ENCODE results near the gene ANKRD27.
"Not testable (repeated sequence)": the region's sequence is repeated elsewhere in the genome, so short reads cannot be mapped to it uniquely, and the experiment has no call there.

Gene ANKRD27

DNA sequence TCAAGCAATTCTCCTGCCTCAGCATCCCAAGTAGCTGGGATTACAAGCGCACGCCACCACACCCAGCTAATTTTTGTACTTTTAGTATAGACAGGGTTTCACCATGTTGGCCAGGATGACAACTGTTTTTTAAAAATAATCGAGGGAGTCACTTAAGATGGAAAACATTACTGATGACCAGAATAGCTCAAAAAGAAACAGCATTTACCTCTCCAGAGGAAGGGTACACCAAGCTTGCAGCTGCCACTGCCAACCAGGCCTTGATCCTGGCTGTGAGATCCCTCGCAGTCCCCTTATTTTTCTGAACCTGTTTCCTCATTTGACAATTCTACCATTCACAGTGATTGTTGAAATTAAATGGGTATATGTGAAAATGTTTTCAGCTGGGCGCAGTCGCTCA is 79.5 kb downstream of the ANKRD27 start:
- no peak for ATAC-seq
- TF ChIP-seq ZC3H10 (CRISPR knock-in tag; IDR thresholded peaks at IDR 0.05), result no peak
- TF ChIP-seq TCF4 (CRISPR knock-in tag; IDR thresholded peaks at IDR 0.05; ENCODE audit: borderline replicate concordance), result no peak
- TF ChIP-seq, protein P1, sequence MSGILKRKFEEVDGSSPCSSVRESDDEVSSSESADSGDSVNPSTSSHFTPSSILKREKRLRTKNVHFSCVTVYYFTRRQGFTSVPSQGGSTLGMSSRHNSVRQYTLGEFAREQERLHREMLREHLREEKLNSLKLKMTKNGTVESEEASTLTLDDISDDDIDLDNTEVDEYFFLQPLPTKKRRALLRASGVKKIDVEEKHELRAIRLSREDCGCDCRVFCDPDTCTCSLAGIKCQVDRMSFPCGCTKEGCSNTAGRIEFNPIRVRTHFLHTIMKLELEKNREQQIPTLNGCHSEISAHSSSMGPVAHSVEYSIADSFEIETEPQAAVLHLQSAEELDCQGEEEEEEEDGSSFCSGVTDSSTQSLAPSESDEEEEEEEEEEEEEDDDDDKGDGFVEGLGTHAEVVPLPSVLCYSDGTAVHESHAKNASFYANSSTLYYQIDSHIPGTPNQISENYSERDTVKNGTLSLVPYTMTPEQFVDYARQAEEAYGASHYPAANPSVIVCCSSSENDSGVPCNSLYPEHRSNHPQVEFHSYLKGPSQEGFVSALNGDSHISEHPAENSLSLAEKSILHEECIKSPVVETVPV (CRISPR knock-in tag; IDR thresholded peaks at IDR 0.05), result no peak
- TF ChIP-seq ZFP30 (CRISPR knock-in tag; IDR thresholded peaks at IDR 0.05), result no peak
- TF ChIP-seq, protein P2, sequence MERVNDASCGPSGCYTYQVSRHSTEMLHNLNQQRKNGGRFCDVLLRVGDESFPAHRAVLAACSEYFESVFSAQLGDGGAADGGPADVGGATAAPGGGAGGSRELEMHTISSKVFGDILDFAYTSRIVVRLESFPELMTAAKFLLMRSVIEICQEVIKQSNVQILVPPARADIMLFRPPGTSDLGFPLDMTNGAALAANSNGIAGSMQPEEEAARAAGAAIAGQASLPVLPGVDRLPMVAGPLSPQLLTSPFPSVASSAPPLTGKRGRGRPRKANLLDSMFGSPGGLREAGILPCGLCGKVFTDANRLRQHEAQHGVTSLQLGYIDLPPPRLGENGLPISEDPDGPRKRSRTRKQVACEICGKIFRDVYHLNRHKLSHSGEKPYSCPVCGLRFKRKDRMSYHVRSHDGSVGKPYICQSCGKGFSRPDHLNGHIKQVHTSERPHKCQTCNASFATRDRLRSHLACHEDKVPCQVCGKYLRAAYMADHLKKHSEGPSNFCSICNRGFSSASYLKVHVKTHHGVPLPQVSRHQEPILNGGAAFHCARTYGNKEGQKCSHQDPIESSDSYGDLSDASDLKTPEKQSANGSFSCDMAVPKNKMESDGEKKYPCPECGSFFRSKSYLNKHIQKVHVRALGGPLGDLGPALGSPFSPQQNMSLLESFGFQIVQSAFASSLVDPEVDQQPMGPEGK (CRISPR knock-in tag; IDR thresholded peaks at IDR 0.05; ENCODE audit: borderline replicate concordance), result no peak
- TF ChIP-seq, protein P3, sequence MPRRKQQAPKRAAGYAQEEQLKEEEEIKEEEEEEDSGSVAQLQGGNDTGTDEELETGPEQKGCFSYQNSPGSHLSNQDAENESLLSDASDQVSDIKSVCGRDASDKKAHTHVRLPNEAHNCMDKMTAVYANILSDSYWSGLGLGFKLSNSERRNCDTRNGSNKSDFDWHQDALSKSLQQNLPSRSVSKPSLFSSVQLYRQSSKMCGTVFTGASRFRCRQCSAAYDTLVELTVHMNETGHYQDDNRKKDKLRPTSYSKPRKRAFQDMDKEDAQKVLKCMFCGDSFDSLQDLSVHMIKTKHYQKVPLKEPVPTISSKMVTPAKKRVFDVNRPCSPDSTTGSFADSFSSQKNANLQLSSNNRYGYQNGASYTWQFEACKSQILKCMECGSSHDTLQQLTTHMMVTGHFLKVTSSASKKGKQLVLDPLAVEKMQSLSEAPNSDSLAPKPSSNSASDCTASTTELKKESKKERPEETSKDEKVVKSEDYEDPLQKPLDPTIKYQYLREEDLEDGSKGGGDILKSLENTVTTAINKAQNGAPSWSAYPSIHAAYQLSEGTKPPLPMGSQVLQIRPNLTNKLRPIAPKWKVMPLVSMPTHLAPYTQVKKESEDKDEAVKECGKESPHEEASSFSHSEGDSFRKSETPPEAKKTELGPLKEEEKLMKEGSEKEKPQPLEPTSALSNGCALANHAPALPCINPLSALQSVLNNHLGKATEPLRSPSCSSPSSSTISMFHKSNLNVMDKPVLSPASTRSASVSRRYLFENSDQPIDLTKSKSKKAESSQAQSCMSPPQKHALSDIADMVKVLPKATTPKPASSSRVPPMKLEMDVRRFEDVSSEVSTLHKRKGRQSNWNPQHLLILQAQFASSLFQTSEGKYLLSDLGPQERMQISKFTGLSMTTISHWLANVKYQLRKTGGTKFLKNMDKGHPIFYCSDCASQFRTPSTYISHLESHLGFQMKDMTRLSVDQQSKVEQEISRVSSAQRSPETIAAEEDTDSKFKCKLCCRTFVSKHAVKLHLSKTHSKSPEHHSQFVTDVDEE (CRISPR knock-in tag; IDR thresholded peaks at IDR 0.05), result no peak
- no peak for TF ChIP-seq CSDC2 (CRISPR knock-in tag; IDR thresholded peaks at IDR 0.05)
- TF ChIP-seq ZFP3 (CRISPR knock-in tag; IDR thresholded peaks at IDR 0.05), result no peak
- TF ChIP-seq OSR1 (CRISPR knock-in tag; IDR thresholded peaks at IDR 0.05), result no peak
- no peak for TF ChIP-seq GLIS3 (CRISPR knock-in tag; IDR thresholded peaks at IDR 0.05)

DNA sequence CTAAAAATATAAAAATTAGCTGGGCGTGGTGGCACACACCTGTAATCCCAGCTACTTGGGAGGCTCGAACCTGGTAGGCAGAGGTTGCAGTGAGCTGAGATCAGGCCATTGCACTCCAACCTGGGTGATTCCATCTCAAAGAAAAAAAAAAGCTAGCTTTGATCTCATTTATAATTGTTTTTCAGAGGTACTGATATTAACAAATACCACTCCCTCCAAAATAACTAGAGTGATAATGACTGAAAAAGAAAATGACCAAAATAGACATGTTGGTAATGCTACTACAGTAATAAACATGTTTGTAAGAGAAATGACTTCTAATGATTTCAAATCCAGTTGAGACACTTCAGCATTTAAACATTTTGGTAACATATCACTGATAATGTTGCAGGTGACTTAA is 81.0 kb downstream of the ANKRD27 start:
- TF ChIP-seq ZFP30 (CRISPR knock-in tag; IDR thresholded peaks at IDR 0.05) (no peak), ZNF565 (CRISPR knock-in tag; conservative IDR thresholded peaks at IDR 0.05; ENCODE audit: low read depth) (no peak), RARB (CRISPR knock-in tag; IDR thresholded peaks at IDR 0.05) (no peak), ARNTL (CRISPR knock-in tag; IDR thresholded peaks at IDR 0.05; ENCODE audit: borderline replicate concordance, low read depth) (no peak), ZNF70 (CRISPR knock-in tag; IDR thresholded peaks at IDR 0.05) (no peak), PPARA (CRISPR knock-in tag; IDR thresholded peaks at IDR 0.05; ENCODE audit: borderline replicate concordance) (no peak), TOX (CRISPR knock-in tag; IDR thresholded peaks at IDR 0.05; ENCODE audit: borderline replicate concordance) (no peak), GLIS3 (CRISPR knock-in tag; IDR thresholded peaks at IDR 0.05) (no peak), OSR1 (CRISPR knock-in tag; IDR thresholded peaks at IDR 0.05) (no peak), ISL1 (CRISPR knock-in tag; IDR thresholded peaks at IDR 0.05) (no peak), CSDC2 (CRISPR knock-in tag; IDR thresholded peaks at IDR 0.05) (no peak)
- TF ChIP-seq, protein P4, sequence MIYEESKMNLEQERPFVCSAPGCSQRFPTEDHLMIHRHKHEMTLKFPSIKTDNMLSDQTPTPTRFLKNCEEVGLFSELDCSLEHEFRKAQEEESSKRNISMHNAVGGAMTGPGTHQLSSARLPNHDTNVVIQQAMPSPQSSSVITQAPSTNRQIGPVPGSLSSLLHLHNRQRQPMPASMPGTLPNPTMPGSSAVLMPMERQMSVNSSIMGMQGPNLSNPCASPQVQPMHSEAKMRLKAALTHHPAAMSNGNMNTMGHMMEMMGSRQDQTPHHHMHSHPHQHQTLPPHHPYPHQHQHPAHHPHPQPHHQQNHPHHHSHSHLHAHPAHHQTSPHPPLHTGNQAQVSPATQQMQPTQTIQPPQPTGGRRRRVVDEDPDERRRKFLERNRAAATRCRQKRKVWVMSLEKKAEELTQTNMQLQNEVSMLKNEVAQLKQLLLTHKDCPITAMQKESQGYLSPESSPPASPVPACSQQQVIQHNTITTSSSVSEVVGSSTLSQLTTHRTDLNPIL (CRISPR knock-in tag; IDR thresholded peaks at IDR 0.05; ENCODE audit: low read depth), result no peak
- TF ChIP-seq, protein P3 (CRISPR knock-in tag; IDR thresholded peaks at IDR 0.05), result no peak
- TF ChIP-seq, protein P1 (CRISPR knock-in tag; IDR thresholded peaks at IDR 0.05), result no peak
- ATAC-seq, result no peak

DNA sequence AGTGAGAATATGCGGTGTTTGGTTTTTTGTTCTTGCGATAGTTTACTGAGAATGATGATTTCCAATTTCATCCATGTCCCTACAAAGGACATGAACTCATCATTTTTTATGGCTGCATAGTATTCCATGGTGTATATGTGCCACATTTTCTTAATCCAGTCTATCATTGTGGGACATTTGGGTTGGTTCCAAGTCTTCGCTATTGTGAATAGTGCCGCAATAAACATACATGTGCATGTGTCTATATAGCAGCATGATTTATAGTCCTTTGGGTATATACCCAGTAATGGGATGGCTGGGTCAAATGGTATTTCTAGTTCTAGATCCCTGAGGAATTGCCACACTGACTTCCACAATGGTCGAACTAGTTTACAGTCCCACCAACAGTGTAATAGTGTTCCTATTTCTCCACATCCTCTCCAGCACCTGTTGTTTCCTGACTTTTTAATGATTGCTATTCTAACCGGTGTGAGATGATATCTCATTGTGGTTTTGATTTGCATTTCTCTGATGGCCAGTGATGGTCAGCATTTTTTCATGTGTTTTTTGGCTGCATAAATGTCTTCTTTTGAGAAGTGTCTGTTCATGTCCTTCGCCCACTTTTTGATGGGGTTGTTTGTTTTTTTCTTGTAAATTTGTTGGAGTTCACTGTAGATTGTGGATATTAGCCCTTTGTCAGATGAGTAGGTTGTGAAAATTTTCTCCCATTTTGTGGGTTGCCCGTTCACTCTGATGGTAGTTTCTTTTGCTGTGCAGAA is 87.1 kb downstream of the ANKRD27 start:
- not testable (repeated sequence) for ATAC-seq
